ENCODE data around the gene KIAA2012.
"Not testable (repeated sequence)": the region's sequence is repeated elsewhere in the genome, so short reads cannot be mapped to it uniquely, and the experiment has no call there.

KIAA2012 gene

DNA sequence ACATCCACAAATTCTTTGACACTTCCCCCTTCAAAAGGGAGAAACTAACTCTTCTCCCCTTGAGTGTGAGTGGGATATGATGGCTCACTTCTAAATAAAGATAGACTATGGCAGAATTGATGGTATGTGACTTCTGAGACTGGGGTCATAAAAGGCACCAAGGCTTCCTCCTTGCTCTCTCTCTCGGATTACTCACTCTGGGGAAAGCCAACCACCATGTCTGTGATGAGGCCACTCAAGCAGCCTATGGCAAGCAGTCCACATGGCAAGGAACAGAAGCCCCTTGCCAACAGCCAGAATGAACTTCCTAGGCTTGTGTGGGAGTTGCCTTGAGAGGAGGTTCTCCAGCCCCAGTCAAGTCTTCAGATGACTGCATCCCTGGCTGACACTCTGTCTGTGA, 43.6 kb downstream of the KIAA2012 start:
- DNase-seq (ENCODE audit: low read depth in 2 of 2): no peak

DNA sequence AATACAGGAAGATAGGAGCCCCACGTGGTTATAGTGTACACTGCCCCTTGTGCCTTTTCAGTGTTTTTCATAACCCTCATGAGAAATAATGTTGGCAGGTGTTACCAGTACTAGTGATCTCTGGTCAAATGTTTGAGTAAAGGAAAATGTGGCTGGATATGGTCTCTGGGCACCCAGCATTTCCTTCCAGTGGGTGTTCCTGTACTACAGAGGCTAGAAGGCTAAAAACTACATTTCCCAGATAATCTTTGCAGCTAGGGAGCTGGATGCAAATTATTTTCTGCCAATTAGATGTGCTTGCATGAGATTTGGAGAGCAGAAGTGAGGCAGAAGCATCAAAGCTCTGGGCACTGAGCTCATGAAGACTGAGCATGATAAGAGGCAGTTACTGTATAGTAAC, 45.1 kb downstream of the KIAA2012 start:
- DNase-seq (ENCODE audit: low read depth in 2 of 2): no peak

DNA sequence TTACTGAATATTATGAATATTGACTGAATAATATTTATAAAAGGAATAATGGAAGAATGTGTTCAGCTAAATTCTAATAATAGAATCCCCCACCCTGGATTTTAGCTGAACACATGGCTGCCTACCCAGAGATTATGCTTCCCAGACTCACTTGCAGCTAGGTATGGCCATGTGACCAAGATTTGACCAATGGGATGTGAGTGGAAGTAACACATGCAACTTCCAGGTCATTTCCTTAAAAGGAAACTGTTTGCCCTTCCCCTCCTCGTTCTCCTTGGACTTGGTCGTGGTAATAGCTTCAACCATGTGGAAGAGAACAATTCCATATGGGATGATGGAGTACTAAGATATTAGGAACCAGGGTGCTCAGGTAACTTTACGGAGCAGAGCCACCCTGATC, 47.8 kb downstream of the KIAA2012 start:
- no peak for DNase-seq (ENCODE audit: low read depth in 2 of 2)

DNA sequence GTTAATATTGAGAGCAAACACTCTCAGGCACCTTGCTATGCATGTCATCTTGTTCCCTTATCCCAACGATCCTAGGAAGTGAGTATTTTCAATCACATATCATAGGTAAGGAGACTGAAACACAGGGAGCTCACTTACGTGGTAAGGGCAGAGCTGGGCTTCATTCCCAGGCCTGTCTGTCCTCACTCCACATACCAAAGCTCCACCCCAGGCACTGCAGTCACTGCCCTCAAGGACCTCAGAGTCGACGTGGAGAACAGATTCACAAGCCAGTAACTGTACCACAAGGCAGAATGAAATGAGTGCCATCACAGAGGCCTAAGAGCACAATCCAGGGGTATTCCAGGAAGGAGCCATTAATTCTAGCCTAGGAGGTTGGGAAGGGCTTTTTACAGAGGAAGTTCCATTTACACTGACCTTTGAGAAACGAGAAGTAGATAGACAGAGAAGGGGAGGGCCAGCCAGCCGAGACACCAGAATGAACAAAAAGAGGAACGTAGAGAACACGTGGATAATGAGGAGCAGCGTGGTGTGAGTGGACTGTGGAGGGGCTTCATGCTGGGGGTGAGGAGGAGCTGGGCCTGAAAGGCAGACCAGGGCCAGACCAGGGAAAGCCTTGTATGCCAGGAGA, 48.6 kb downstream of the KIAA2012 start:
- DNase-seq (ENCODE audit: low read depth in 2 of 2): no peak

DNA sequence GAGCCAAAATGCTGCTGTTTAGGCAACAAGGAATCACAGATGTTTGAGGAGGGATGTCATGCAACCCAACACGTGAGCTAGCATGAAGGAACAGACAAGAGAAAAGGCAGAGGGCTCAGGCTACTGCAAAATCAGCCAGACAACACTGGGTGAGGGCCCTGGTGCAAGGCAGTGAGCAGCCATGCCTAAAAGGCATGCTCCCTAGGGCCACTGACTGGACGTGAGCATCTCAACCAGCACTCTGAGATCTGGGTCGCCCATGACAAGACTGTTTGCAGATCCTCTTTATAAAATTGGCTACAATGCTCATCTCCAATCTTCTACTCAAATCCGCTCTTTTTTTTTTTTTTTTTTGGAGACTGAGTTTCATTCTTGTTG, 49.1 kb downstream of the KIAA2012 start:
- DNase-seq (ENCODE audit: low read depth in 2 of 2): no peak

DNA sequence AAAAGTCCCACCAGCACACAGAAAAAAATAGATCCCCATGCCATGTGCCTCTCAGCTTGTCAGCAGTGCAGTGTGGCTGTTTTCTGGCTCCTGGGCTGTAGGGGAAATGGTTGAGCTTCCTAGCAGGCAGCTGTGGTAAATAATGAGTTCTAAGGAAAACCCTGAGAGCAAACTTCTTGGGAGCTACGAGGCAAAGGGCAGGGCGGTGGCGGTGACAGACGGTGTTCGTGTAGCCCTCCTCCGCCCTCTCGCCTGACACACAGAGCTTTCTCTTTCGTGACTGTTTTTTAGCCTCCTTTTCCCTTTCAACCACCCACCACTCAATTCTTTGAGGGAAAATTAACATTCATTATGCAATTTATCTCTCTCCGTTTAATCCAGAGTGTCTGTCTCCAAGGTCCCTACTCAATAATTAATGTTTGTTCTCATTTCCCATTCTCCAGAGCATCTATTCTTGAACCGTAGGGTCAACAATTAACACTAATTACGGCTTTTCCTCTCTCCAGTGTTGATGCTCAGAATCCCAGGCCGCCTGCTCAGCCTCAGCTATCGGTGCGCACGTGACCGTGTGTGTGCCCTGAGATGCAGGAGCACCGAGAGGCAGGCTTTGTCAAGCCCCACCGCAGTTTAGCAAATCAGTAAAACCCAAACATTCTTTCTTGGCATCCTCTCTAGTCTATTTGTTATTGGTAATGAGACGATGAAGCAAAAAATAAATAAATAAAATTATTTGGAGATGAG, 50.1 kb downstream of the KIAA2012 start:
- DNase-seq (ENCODE audit: low read depth in 2 of 2): no peak

DNA sequence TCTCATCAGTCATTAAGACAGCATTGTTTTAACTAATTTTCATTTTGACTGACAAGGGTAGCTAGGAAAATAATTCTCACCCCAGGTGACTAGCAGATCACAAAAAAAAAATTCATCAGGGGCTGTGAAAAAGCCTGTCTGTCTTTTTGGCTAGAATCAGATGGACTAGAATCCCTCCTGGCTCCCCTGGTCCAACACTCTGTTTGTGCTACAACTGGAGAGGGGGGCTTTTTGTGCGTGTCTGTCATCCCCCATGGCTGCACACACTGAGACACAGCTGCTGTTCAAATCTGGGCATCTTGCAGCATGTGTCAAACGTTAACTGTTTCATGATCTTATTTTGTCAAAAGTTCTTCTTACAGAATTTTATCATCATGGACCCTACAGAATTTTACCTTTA, 51.2 kb downstream of the KIAA2012 start:
- DNase-seq (ENCODE audit: low read depth in 2 of 2): no peak

DNA sequence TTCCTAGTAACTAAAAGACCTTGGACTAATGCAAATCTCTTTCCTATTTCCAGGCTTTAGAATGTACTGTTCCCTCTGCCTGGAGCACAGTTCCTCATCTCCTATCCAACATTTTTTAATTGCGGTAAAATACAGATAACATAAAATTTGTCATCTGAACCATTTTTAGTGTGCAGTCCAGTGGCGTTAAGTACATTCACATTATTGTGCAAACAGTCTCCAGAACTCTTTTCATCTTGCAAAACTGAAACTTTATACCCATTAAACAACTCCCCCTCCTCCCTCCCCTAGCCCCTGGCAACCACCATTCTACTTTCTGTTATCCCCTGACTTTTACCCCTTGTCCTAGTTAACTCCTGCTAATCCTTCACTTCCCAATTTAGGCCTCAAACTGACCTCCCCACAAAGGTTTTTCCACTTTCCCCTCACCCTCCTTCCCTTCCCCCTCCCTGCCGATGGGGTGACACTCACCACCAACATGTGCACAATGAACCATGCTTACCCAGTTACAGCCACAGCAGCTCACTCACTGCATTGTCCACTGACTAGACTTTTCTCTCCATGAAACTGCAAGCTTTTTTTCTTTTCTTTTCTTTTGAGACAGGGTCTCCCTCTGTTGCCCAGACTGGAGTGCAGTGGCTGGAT, 54.8 kb downstream of the KIAA2012 start:
- no peak for DNase-seq (ENCODE audit: low read depth in 2 of 2)

DNA sequence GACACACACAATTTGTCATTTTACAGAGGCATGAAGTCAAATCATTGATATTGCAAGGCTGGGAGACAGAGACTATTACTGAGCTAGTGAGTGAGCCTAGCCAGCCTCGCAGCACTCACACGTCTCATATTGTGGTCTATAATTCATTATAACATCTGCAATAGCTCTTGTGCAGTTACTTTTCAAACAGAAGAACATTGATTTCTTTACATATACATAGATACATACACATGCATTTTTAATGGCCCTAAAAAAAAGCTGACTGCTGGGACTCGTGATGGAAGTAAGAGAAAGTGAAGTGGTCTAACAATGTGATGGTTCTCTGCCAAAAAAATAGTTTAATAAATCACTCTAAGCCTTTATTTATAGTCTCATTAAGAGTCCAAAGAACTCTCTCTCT, 56.8 kb downstream of the KIAA2012 start:
- DNase-seq (ENCODE audit: low read depth in 2 of 2): no peak

DNA sequence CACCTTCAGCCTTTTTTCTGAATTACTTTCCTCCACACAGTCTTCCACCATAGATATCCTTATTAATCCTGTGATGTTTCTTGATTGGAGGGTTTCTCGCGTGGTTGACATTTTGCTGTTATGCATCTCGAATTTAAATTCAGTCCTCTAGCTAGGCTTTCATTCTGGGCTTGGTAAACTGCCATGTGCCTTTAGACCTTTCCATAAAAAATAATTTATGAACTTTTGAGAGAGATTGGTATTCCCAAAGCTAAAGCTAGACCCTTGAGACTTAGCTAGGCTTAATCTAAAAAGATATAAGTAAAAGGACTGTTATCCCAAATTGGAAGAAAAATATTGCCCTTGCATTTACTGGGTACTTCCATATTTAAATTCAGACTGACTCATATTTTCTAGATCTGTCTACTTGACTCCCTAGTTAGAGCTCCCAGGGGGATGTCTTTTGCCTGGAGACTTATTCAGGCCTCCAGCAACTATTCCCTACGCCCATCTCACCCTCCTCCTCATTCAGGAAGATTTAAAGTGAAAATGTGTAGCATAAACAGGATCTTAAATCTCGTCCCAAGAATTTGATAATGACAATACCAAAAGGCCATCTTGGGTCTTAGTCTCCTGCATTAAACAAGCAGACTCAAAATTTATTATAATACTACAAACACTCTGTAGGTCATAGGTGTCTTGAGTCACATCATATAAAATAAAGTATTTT, 60.3 kb downstream of the KIAA2012 start:
- no peak for DNase-seq (ENCODE audit: low read depth in 2 of 2)

DNA sequence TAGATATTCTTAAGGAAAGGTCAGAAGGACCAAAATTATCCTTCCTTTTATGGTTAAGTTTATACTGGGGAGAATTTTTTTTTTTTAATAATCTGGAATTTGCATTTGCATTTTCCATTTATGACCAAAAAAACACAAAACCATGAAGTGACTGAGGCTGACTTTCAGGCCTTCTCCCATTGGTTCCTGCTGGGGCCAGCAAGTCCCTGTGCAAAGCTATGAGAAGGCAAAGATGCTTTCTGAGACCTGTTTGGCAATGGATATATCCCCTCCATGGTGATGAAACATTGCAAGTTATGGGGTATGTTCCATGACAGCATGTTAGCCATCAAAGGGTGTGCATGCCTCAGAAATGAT, 60.8 kb downstream of the KIAA2012 start:
- no peak for DNase-seq (ENCODE audit: low read depth in 2 of 2)

DNA sequence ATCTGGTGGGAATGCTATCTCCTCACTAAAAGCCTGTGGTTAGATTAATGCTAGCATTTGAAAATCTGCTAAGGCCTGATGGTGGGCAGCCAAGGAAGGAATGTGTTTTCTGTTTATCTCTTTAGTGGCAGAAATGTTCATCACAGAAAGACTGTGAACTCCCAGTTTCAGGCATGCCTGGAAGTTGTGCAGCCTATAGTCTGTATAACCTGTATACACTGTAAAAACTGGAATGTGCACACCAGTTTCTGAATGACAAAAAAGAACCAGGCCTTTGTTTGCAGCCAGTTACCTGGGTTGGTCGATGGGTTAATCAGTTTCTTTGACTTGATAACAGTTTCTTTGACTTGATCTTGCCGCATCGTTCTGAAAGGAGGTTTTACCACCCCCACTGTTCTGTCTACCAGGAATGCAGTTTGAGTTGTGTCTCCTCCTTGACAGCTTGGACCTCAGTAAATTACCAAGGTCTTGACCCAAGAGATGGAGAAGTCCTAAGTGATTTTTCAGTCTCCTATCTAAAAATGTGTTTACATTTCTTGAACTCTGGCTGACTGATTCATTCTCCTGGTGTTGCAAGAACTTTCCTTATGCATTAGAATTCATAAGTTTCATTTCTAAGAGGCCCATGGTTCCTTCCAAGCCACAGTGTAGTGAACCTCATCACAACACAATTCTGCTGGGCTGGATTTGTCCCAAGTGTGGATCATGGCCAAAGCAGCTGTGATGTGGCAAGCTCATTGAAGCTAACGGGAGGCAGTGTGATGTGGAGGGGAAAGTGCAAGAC, 62.2 kb downstream of the KIAA2012 start:
- no peak for DNase-seq (ENCODE audit: low read depth in 2 of 2)

DNA sequence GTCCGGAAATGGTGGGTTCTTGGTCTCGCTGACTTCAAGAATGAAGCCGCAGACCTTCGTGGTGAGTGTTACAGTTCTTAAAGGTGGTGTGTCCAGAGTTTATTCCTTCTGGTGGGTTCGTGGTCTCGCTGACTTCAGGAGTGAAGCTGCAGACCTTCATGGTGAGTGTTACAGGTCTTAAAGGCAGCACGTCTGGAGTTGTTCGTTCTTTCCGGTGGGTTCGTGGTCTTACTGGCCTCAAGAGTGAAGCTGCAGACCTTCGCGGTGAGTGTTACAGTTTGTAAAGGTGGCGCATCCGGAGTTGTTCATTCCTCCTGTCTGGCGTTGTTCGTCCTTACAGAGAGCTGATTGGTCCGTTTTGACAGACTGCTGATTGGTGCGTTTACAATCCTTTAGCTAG, 63.0 kb downstream of the KIAA2012 start:
- DNase-seq (ENCODE audit: low read depth in 2 of 2): not testable (repeated sequence)

DNA sequence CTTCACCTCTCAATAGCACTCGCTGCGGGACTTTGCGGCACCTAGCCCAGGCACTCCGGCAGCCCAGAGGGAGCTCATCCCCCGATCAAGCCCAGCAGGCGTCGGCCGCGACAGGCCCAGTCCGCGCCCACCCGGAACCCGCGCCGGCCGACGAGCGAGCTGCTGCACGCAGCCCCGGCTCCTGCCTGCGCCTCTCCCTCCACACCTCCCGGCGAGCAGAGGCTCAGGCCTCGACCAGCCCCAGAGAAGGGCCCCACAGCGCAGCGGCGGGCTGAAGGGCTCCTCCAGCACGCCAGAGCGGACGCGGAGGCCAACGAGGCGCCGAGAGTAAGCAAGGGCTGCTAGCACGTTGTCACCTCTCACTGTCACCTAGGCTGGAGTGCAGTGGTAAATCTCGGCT, 63.5 kb downstream of the KIAA2012 start:
- no peak for DNase-seq (ENCODE audit: low read depth in 2 of 2)

DNA sequence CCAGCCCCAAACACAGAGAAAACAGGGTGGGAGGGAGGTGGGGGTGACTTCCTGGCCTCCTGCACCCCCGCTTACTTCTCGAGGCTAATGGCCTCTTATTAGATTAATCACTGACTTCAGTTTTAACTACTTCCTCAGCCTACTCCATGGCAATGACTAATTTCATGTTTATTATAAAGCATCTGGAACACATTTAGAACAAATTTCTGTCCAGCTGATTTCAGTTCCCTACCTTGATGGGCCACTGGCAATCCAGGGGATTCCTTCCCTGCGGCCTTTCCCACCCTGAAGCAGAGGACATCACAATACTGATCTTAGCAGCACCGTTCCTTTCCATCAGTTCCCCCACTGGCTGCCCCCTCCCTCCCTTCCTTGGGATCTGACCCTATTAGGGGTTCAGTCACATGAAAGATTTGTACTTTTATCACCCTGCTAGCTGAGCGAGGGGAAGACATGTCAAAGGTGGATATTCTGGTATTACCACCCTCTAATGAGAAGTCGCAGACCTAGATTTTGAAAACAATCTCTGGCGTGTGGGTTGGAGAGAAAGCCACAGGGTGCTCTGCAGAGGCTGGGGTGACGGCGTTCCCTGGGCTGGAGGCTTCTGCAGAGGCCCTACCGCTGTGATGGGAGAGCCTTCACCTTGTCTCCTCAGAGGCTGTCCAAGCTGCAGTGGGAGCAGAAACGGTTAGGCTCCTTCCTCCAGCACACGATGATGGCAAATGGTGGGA, 67.6 kb downstream of the KIAA2012 start:
- DNase-seq (ENCODE audit: low read depth in 2 of 2): no peak

DNA sequence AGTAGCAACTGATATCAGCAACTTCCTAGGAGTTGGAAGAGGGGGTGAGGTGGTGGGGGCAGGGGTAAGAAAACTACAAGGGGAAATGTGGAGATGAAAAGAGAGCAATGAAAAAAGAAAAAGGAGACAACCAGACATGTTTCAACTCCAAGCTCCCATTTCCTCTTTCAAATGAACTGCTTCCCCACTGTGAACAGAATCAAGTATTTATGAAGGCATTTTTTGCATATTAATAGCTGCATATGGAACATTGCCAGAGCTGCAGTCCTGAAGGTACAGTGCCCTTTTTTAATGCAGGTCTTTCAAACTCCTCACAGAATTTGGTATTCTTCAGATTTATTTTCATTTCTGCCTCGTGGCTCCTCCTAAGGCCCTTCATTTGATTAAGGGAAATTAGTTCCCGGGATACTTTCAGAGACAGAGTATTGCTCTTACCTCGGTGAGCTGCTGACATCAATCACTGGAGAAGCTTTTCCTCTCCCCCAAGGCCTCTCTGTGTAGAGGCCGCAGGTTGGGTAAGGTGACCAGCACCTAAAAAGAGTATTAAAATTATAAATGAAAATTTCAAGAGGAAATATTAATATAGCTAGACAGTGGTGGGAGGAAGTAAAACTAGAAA, 68.4 kb downstream of the KIAA2012 start:
- DNase-seq (ENCODE audit: low read depth in 2 of 2): no peak

DNA sequence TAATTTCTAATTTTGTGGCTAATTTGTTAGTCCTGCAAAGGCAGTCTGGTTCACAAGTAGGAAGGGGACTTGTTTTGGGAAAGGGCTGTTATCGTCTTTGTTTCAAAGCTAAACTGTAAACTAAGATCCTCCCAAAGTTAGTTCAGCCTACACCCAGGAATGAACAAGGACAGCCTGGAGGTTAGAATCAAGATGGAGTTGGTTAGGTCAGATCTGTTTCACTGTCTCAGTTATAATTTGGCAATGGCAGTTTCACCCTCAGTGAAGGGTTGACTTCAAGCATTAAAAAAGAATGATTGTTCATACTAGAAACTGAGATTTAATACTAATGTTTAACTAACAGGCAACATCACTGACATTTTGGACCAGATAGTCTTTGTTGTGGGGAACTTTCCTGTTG, 69.5 kb downstream of the KIAA2012 start:
- DNase-seq (ENCODE audit: low read depth in 2 of 2): no peak

DNA sequence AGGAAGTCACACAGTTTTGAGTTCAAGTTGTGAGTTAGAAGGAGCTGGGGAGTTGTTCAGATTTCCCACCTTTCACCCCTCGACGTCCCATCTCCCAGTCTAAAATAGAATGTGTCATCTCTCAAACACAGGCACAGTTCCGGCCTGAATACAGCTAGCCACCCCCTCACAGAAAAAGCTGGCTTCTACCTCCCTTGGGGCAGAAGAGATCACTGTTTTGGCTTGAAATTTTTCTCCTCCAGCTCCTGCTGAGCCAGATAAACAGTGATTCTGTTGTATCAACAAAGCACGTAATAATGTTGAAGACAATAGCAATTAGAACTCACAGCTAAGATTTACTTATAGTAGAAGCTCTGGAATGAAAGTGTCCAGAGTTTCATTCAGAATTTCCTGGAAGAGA, 74.7 kb downstream of the KIAA2012 start:
- DNase-seq (ENCODE audit: low read depth in 2 of 2): no peak

DNA sequence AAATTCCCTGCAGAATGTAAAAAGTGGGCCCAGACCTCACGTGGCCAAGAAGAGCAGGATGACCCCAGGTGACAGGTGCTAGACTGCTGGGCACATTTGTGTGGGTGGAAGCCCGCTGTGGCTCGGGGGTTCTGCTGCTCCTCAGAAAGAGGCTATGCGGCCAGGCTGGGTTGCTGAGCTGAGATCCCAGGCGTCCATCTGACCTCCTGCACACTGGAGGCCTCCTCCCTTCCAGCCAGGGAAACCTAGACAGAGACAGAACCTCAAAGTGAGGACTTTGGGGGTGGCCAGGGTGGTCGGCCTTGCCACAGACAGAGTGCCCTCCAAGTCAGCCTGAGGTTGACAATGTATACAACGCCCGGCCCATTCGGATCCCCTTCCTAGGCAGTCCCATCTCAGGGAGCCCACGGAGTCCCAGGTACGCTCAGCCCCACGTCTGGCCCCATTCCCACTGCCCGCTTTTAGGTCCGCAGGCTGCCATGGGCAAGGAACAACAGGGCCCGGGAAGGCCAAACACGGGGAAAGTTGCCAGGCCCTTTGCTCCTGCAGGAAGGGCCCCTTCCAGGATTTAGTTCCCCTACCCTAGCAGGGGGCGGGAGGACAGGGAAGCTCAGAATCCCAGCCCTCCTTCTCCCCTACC, 75.6 kb downstream of the KIAA2012 start:
- no peak for DNase-seq (ENCODE audit: low read depth in 2 of 2)

DNA sequence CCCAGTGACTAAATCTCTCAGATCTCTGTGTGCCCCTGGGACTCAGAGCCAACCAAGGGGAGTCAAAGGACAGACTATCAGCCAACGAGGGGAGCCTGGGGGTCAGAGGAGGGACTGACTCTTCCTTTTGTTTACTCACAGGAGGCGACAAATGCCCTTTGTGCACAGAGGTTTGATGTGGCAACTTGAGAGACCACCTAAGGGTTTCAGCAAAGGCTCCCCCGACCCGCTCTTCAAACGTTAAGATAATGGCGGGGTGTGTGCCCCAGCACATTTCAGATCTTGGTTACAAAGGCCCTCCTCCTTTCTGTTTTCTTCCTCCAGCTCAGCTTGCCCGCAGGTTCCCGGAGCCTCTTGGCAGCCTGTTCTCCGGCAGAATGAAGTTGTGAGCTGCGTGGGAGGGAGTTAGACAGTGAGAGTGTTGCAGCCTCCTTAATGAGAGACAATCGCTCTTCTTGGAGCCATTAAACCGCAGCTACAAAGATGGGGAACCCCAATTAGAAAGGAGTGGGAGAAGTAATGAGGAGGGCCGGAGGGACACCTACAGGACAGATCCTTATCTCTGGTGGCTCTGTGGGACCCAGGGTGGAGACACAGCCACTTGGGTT, 76.2 kb downstream of the KIAA2012 start:
- DNase-seq (ENCODE audit: low read depth in 2 of 2): no peak

All from stimulated activated CD4-positive, alpha-beta T cell treated with anti-CD3 and anti-CD28 coated beads, Interleukin-1b, Interleukin-23, amount 100 ng/mL, for 4 hours (primary cell).